Measurements from ENCODE around the gene MARCO. TPM values are rescaled to one million over a fixed set of nuclear protein-coding genes. Genes with fewer than 3 reads are reported as not detected.

Gene MARCO
- total RNA-seq, 1 donor = not detected

- no peak overlapping the region for H3K4me2 ChIP-seq (ENCODE audit: insufficient read depth, low read length)
- no peak for TF ChIP-seq CTCF (IDR thresholded peaks at IDR 0.05; ENCODE audit: extremely low read depth, low read depth, low read length)
- H3K27ac ChIP-seq (ENCODE audit: low read depth, low read length) = no peak overlapping the region
- no peaks in the 10 kb centered on the region for H3K9me3 ChIP-seq (ENCODE audit: low read depth, low read length)
- H2AFZ ChIP-seq (ENCODE audit: low read length) = no peak overlapping the region
- H3K36me3 ChIP-seq (ENCODE audit: insufficient read depth, low read length) = no peaks in the 10 kb centered on the region
- no peak for DNase-seq (ENCODE audit: insufficient read length, low spot score, missing footprints)
- H3K4me1 ChIP-seq (ENCODE audit: insufficient read depth, low read length) = peaks cover 4% of the 10 kb centered on the region
- H4K20me1 ChIP-seq (ENCODE audit: insufficient read depth, low read length) = no peaks in the 10 kb centered on the region
- no peaks in the 10 kb centered on the region for H3K27me3 ChIP-seq (ENCODE audit: insufficient read depth, low read length)
- no peak overlapping the region for H3K4me3 ChIP-seq (ENCODE audit: insufficient read depth, low read length)
- H3K79me2 ChIP-seq (ENCODE audit: insufficient read depth, low read length) = no peaks in the 10 kb centered on the region
Measured at GRCh38 chr2:118978064-118978463, 36.1 kb downstream of the MARCO start.

GRCh38 chr2:118979152-118979861, 37.3 kb downstream of the MARCO start:
- H3K4me2 ChIP-seq (ENCODE audit: insufficient read depth, low read length) = no peak overlapping the region
- TF ChIP-seq CTCF (IDR thresholded peaks at IDR 0.05; ENCODE audit: extremely low read depth, low read depth, low read length) = no peak
- no peaks in the 10 kb centered on the region for H3K9me3 ChIP-seq (ENCODE audit: low read depth, low read length)
- H3K36me3 ChIP-seq (ENCODE audit: insufficient read depth, low read length) = no peaks in the 10 kb centered on the region
- DNase-seq (ENCODE audit: insufficient read length, low spot score, missing footprints) = no peak
- no peaks in the 10 kb centered on the region for H3K4me1 ChIP-seq (ENCODE audit: insufficient read depth, low read length)
- H4K20me1 ChIP-seq (ENCODE audit: insufficient read depth, low read length) = no peaks in the 10 kb centered on the region
- H3K79me2 ChIP-seq (ENCODE audit: insufficient read depth, low read length) = no peaks in the 10 kb centered on the region
- H3K27me3 ChIP-seq (ENCODE audit: insufficient read depth, low read length) = no peaks in the 10 kb centered on the region
- no peak overlapping the region for H2AFZ ChIP-seq (ENCODE audit: low read length)
- H3K4me3 ChIP-seq (ENCODE audit: insufficient read depth, low read length) = no peak overlapping the region
- no peak overlapping the region for H3K27ac ChIP-seq (ENCODE audit: low read depth, low read length)

GRCh38 chr2:118980022-118980421, 38.0 kb downstream of the MARCO start:
- H2AFZ ChIP-seq (ENCODE audit: low read length) = no peak overlapping the region
- H4K20me1 ChIP-seq (ENCODE audit: insufficient read depth, low read length) = no peaks in the 10 kb centered on the region
- no peaks in the 10 kb centered on the region for H3K4me1 ChIP-seq (ENCODE audit: insufficient read depth, low read length)
- TF ChIP-seq CTCF (IDR thresholded peaks at IDR 0.05; ENCODE audit: extremely low read depth, low read depth, low read length) = no peak
- no peaks in the 10 kb centered on the region for H3K36me3 ChIP-seq (ENCODE audit: insufficient read depth, low read length)
- no peaks in the 10 kb centered on the region for H3K27me3 ChIP-seq (ENCODE audit: insufficient read depth, low read length)
- H3K9me3 ChIP-seq (ENCODE audit: low read depth, low read length) = no peaks in the 10 kb centered on the region
- H3K4me2 ChIP-seq (ENCODE audit: insufficient read depth, low read length) = no peak overlapping the region
- no peak for DNase-seq (ENCODE audit: insufficient read length, low spot score, missing footprints)
- H3K79me2 ChIP-seq (ENCODE audit: insufficient read depth, low read length) = no peaks in the 10 kb centered on the region
- no peak overlapping the region for H3K27ac ChIP-seq (ENCODE audit: low read depth, low read length)
- no peak overlapping the region for H3K4me3 ChIP-seq (ENCODE audit: insufficient read depth, low read length)

GRCh38 chr2:118980573-118980972, 38.6 kb downstream of the MARCO start:
- no peak overlapping the region for H3K4me3 ChIP-seq (ENCODE audit: insufficient read depth, low read length)
- no peak for TF ChIP-seq CTCF (IDR thresholded peaks at IDR 0.05; ENCODE audit: extremely low read depth, low read depth, low read length)
- H2AFZ ChIP-seq (ENCODE audit: low read length) = no peak overlapping the region
- no peak overlapping the region for H3K27ac ChIP-seq (ENCODE audit: low read depth, low read length)
- no peaks in the 10 kb centered on the region for H4K20me1 ChIP-seq (ENCODE audit: insufficient read depth, low read length)
- H3K4me1 ChIP-seq (ENCODE audit: insufficient read depth, low read length) = no peaks in the 10 kb centered on the region
- no peaks in the 10 kb centered on the region for H3K79me2 ChIP-seq (ENCODE audit: insufficient read depth, low read length)
- H3K4me2 ChIP-seq (ENCODE audit: insufficient read depth, low read length) = no peak overlapping the region
- H3K9me3 ChIP-seq (ENCODE audit: low read depth, low read length) = no peaks in the 10 kb centered on the region
- DNase-seq (ENCODE audit: insufficient read length, low spot score, missing footprints) = no peak
- H3K27me3 ChIP-seq (ENCODE audit: insufficient read depth, low read length) = no peaks in the 10 kb centered on the region
- no peaks in the 10 kb centered on the region for H3K36me3 ChIP-seq (ENCODE audit: insufficient read depth, low read length)

Measured in osteoblast (primary cell).